ENCODE results near the gene CERS4.

- TF ChIP-seq, protein P1, sequence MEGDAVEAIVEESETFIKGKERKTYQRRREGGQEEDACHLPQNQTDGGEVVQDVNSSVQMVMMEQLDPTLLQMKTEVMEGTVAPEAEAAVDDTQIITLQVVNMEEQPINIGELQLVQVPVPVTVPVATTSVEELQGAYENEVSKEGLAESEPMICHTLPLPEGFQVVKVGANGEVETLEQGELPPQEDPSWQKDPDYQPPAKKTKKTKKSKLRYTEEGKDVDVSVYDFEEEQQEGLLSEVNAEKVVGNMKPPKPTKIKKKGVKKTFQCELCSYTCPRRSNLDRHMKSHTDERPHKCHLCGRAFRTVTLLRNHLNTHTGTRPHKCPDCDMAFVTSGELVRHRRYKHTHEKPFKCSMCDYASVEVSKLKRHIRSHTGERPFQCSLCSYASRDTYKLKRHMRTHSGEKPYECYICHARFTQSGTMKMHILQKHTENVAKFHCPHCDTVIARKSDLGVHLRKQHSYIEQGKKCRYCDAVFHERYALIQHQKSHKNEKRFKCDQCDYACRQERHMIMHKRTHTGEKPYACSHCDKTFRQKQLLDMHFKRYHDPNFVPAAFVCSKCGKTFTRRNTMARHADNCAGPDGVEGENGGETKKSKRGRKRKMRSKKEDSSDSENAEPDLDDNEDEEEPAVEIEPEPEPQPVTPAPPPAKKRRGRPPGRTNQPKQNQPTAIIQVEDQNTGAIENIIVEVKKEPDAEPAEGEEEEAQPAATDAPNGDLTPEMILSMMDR (conservative IDR thresholded peaks at IDR 0.05; ENCODE audit: low read depth, low read length) = no peak
- TF ChIP-seq EZH2 (IDR thresholded peaks at IDR 0.05; ENCODE audit: low read length, unreplicated experiment) = no peak
Observed at GRCh38 chr19:8231073-8231604, 22.0 kb downstream of the CERS4 start.
